Measurements from ENCODE around the gene SPAG7.
A peak's percentile ranks its signal among the peaks of the same experiment; 100 is the strongest.

Gene SPAG7

DNA sequence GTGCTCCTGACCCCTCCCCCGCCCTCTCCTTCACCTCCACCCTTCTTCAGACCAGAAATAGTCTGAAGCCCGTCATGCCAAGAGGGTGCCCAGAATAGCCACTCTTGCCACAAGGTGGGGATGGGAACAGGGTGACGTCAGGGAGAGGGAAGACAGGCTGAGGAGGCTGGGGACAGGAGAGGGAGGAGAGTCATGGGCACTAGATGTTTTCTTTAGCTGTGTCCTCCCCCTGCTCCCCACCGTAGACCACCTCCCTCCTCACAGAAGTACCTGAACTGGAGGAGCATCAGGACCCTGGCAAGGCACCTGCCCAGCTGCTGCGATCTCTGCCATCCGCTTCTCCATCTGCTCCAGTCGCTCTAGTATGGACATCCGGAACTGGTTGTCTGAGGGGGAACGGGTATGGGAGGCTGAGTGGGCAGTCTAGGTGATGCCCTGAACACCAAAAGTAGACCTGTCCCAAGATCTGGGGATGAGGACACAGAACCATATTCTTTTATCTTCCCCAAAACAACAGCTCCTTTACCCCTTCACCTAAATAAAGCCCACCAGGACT lies 6.6 kb upstream of the SPAG7 start:
- DNase-seq, result no peak

GRCh38 chr17:4973256-4974114 lies 5.9 kb upstream of the SPAG7 start:
- no peak for DNase-seq

- DNase-seq, result no peak
Measured at GRCh38 chr17:4972752-4973151, 5.1 kb upstream of the SPAG7 start.

DNA sequence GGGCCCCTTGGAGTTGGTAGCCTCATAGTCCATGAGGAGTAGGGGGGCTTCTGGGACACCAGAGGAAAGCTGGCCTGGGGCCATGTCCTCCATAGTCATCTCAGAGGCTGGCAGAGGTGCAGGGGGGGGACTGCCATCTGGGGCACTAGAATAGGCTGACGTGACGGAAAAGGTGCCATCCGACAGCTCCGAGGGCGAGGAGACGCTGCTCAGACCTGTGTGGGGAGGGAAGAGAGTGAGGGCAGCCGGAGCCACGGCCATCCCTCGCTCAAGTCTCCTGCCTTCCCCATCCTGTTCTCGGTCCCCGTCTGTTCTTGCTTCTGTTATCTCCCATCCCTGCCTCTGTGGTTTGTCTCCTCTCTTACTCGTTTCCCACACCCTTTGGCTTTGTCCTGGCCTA lies 4.7 kb upstream of the SPAG7 start:
- DNase-seq, result no peak

GRCh38 chr17:4971826-4972225 lies 4.2 kb upstream of the SPAG7 start:
- no peak for DNase-seq

DNA sequence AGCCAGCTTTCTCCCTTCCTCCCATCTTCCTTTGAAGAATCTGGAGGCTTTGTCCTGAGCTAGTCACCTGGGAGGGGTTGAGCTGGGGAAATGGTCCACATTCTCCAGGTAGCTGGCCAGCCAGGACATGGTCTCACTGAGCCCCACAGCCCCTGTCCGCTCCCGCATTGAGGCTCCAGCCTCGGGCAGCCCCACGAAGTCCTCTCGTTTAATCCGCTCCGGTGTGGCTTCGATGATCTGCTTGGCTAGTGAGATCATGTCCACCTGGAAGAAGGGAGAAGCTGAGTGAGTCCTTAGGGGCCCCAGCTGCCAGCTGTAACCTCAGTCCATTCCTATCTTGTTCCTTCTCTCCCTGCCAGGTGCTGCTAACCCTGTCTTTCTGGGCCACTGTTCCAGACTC lies 2.7 kb upstream of the SPAG7 start:
- no peak for DNase-seq

DNA sequence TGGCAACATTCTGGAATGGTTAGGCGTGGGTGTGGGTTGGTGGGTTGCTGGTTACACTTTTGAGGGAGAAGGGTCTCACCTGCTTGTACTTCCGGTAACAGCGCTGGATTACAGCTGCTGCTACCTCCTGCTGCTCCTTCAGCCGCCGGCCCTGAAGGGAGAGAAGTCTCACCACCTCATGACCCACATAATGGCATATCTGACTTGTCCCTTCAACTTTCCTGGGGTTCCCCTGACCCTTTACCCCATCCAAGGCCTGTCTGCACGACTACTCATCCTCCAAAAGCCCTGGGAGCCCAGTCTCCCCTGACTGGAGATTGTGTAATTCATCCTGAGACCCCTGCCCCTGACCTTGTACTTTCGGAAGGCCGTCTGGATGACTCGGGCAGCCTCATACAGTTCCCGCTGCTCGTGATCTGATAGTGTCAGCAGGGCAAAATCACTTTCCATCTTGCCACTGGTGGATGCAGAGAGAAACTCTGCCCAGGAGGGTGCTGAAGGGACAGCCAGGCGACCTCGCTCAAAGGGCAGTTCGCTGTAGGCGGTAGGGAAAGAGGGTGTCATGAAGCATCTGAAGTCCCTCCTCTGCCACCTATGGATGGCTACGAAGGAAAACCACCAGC lies 2.0 kb upstream of the SPAG7 start:
- DNase-seq, result no peak

GRCh38 chr17:4969047-4969550 lies 1.5 kb upstream of the SPAG7 start:
- DNase-seq, result no peak

DNA sequence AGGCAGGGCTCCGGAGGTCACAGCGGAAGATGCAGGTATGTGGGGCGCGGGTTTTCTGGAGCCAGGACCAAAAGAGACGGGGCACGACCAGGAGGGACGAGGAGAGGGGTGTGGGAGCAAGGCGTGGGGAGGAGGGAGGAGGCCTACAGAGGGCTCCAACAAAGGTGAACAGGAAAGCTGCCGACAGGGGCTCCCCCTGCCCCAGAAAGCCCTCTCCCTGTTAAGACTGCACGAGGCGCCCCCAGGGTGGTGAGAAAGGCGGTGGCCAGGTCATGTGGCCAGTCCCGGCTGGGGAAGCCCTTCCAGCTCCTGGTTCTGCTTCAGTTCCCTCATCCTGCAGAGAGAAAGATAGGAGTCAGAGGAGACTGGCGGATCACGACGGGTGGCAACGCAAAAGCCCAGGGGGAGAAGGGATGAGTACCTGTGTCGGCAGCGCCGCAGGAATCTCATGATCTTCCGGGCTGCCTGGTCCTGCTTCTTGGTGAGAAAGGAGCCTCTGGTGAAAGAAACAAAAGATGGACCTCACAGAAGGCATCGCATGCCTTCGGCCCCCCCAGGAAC lies 949 bp upstream of the SPAG7 start:
- DNase-seq, result no peak

DNA sequence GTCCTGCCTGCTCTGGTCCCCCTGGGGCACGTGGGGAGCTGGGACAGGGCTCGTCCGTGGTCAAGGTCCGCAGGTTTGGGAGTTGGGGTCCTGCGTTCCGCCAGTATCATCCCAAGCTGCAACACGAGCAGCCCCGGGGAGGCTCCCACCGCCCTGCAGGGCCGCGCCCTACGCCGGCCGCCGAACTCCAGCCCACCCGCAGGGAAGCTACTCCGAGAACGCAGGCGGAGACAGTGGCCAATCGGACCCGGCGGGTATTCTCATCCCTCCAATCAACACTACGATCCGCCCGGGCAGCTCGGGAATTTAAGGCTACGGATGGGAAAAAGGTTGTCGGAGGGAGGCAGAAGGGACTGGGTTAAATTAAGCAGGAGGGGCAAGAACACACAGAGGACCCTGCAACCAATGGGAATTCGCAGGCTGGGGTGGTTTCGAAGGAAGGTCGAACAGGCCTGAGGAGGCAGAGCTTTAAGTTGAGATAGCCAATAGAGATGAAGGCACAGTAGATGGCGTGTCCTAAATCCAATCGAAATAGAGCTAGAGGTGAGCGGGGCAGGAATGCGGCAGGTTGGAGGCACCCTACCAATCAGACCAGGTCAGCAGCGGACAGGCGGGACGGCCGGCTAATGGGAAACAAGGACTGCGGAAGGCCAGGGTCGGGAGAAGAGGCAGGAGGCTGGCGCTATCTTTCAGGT lies 626 bp downstream of the SPAG7 start:
- DNase-seq, result peak; percentile 92

GRCh38 chr17:4965311-4965986 lies 2.2 kb downstream of the SPAG7 start:
- no peak for DNase-seq

DNA sequence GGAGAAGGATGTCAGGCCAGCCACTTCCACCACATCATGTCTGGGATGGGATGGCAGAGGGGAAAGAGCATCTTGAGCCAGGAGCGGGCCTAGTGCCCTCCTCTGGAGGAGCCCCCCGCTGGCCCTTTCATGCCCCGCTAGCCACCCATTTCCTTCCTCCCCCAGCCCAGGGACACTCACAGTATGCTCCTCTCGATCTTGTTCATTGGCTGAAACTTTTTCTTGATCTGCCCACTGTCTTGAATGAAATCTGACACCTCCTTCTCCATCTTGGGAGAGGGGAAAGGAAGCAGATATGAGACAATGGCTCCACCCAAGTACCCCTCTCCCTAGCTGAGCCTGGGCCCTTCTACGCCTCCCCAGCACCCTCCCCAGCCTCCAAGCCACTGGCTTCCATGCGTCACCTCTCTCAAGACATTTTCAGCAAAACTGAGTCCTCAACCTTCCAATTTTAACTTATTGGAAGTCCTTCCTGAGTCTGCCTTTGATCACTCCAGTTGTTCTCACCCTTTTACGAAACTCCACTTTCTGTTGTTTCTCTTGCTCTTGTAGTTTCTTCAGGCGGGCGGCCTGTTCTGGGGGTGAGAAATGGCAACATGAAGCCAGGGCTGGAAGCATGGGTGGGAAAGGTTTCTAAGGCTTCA lies 7.2 kb downstream of the SPAG7 start:
- no peak for DNase-seq

DNA sequence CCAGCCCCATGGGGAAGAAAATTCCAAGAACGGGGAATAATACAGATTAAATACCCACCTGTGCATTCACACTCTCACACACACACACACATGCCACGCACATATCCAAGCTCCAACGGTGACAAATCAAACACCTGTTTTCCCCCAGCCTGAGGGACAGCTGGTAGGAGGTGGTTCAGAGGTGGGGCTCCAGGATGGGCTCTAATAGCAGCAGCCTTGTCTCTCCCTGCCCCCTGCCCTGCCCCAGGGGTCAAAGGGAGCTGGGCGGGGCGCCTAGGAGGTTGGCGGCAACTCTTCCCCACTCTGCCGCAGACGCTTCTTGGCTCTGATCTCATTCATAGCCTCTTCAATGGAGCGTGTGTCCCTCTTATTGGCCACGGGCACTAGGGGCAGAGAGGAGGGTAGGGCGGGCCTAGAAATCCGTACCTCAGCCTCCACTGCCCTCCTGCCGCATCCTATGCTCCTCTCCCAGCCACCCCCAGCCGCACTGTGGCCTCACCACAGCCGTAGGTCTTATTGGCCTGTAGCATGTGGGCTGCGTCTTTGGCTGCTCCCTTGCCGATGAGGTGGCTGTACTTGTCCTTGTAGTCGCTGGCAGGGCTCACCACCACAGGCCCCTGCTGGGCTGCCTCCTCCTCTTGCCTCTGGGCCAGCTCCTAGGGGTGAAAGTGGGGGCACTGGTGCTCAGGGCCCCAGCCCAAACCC lies 8.2 kb downstream of the SPAG7 start:
- no peak for DNase-seq

GRCh38 chr17:4958102-4958501 lies 9.5 kb downstream of the SPAG7 start:
- DNase-seq, result no peak

GRCh38 chr17:4956493-4957061 lies 11.0 kb downstream of the SPAG7 start:
- no peak for DNase-seq

DNA sequence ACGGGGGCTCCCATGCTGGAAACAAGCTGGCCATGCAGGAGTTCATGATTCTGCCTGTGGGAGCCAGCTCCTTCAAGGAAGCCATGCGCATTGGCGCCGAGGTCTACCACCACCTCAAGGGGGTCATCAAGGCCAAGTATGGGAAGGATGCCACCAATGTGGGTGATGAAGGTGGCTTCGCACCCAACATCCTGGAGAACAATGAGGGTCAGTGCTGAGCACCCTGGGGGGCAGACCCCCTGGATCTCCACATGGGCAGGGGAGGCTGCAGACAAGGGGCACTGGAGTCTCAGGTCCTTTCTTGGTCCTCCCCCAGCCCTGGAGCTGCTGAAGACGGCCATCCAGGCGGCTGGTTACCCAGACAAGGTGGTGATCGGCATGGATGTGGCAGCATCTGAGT lies 12.5 kb downstream of the SPAG7 start:
- no peak for DNase-seq

DNA sequence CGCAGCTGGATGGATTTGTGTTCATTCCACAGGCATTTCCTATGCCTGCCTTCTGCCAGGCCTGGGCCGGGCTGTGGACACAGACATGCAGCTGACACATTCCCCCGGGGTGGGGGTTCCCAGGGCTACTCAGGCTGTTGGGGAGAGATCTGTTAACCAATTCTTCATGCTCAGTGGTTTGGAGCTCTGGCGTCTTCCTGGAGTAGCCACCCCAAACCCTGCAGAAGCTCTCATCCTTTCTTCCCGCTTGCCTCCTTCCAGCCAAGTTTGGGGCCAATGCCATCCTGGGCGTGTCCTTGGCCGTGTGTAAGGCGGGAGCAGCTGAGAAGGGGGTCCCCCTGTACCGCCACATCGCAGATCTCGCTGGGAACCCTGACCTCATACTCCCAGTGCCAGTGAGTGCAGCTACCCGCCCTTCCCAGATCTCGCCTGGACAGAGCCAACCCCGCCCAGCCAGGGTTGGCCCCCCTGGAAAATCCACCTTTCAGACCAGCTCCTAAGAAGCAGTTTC lies 14.1 kb downstream of the SPAG7 start:
- no peak for DNase-seq

DNA sequence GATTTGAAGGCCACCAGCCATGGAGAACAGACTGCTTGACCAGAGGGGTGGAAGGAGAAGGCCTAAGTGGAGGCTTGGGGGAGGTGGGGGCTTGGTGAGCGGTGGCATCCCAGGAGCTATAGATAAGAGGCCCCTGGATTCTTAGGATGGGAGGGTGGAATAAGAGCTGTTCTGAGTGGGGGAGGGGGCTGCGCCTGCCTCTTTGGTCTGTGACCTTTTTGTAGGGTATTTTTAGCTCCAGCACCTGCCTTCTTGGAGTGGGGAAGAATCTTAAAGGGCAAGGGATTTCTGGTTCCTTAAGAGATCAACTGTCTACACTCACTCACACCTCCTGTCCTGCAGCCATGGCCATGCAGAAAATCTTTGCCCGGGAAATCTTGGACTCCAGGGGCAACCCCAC lies 16.1 kb downstream of the SPAG7 start:
- DNase-seq, result no peak

DNA sequence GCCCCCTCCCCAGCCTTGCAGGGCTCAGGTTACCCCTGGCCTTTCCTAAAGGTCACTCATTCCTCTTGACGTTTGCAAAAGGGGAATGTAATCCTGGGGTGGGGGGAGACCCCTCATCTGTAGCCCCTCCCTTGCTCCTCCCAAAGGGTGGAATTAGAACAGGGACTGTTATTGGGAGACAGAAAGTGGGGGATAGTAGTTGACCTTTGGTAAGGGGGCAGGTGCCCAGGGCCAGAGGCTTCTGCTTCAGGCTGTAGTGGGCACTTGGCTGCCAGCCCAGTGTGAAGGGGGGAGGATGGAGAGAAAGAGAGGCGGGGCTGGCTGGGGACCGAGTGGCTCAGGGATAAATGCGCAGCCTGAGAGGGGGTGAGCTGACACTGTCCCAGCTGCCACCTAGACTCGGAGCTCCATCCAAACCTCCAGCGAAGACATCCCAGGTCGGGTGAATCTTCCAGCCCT lies 16.8 kb downstream of the SPAG7 start, which contains the start of gene ENO3:
Gene ENO3, plus strand, starts transcription at position 374 of the 459 bp plus-strand sequence. CDS start 711 bp downstream, outside the sequence.
- DNase-seq, result no peak

DNA sequence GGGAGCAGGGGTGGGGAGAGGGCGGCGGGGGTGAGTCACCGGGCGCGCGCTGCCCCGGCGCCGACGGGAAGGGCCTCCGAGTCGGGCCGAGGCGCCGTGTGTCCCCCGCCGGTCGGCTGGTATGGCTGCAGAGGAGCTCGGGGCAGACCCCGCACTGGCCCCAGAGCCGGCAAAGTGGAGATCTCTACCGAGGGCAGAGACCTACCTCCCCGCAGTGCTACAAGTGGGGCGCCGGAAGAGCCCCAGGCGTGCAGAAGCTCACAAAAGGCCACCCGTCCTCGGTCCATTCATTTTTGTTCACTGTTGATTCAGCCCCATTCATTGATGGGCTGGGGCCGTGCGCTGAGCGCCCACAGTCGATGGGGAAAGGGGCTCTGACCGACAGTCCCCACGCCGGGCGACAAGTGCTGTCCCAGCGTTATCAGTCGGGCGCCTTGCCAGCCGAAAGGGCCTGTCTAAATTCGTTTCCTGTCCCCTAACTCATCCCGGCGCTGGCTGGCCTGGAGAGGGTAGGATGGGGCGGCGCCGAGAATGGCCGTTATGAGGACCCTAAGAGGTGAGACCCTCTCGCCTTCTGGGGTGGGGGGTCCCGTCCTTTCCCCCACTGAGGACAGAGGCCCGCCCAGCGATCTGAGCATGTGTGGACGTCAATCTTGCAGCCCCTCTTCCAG lies 17.4 kb downstream of the SPAG7 start:
- peak; percentile 51 for DNase-seq
